PC-9 (cell line): Measurements from ENCODE around the gene VWA5B1. TPM values are rescaled to one million over a fixed set of nuclear protein-coding genes. Genes with fewer than 3 reads are reported as not detected.

Experiments
- BruUV-seq: library from RNA; stranded (reverse); fragments of 400-500 nt; replicated peaks from 2 replicates; lab custom pipeline; 2021; lab: Mats Ljungman, UMichigan
- CTCF ChIA-PET: fragments of 300-600 bp; sonication (Branson Sonifier 250); formaldehyde crosslinking; loops from one replicate; lab custom pipeline; 2022; ENCODE audit warnings: antibody characterized with exemption; lab: Charles Lee
- POLR2A ChIA-PET: fragments of 300-600 bp; sonication (Branson Sonifier 250); formaldehyde crosslinking; loops from one replicate; lab custom pipeline; 2022; ENCODE audit warnings: antibody characterized with exemption; ENCODE audit not compliant: unreplicated experiment; lab: Charles Lee
- DNase-seq, 2 experiments: peaks; one replicate each; pipeline versions ENCODE4 v3.0.0 to v3.0.0-alpha.2; 2015 to 2022; ENCODE audit warnings: mixed read lengths in 1 of 2
- H2AFZ ChIP-seq: fragments of 200-600 bp; sonication (generic); 2 replicates; pipeline ENCODE4 v1.8.1; 2017; ENCODE audit warnings: antibody characterized with exemption
- H3F3A ChIP-seq: fragments of 200-600 bp; sonication (generic); 2 replicates; pipeline ENCODE4 v1.8.1; 2017; ENCODE audit warnings: antibody characterized with exemption, mild to moderate bottlenecking, low read depth; ENCODE audit not compliant: insufficient read depth
- H3K27ac ChIP-seq: fragments of 200-600 bp; sonication (generic); 2 replicates; pipeline ENCODE4 v1.6.1; 2016; ENCODE audit warnings: mixed run types
- H3K27me3 ChIP-seq: fragments of 200-600 bp; sonication (generic); 2 replicates; pipeline ENCODE4 v1.6.1; 2016; ENCODE audit warnings: low read depth, mixed run types; ENCODE audit not compliant: insufficient read depth
- H3K36me3 ChIP-seq: fragments of 200-600 bp; sonication (generic); 2 replicates; pipeline ENCODE4 v1.6.1; 2016; ENCODE audit warnings: low read depth, mixed run types
- H3K4me1 ChIP-seq: fragments of 200-600 bp; sonication (generic); replicated peaks from 2 replicates; pipeline ENCODE4 v1.6.1; 2016; ENCODE audit warnings: mixed run types; ENCODE audit not compliant: insufficient read depth
- H3K4me2 ChIP-seq: fragments of 200-600 bp; sonication (generic); 2 replicates; pipeline ENCODE4 v1.6.1; 2017; ENCODE audit warnings: mixed run types
- H3K4me3 ChIP-seq: fragments of 200-600 bp; sonication (generic); 2 replicates; pipeline ENCODE4 v1.6.1; 2016; ENCODE audit warnings: mixed run types
- H3K79me2 ChIP-seq: fragments of 200-600 bp; sonication (generic); 2 replicates; pipeline ENCODE4 v1.6.1; 2017; ENCODE audit warnings: low read depth, mixed run types
- H3K9me2 ChIP-seq: fragments of 200-600 bp; sonication (generic); 2 replicates; pipeline ENCODE4 v1.8.1; 2017; ENCODE audit warnings: mild to moderate bottlenecking; ENCODE audit not compliant: insufficient read depth
- H3K9me3 ChIP-seq: fragments of 200-600 bp; sonication (generic); 2 replicates; pipeline ENCODE4 v1.8.1; 2016; ENCODE audit warnings: low read depth; ENCODE audit not compliant: insufficient read depth
- H4K20me1 ChIP-seq: fragments of 200-600 bp; sonication (generic); 2 replicates; pipeline ENCODE4 v1.8.1; 2017; ENCODE audit not compliant: insufficient read depth
- EZH2 ChIP-seq: fragments of 200-600 bp; sonication (generic); IDR thresholded peaks from 2 replicates; pipeline ENCODE4 v1.8.0; 2017; ENCODE audit warnings: antibody characterized with exemption, low read depth
- intact Hi-C: fragments of 100-400 bp; cut with micrococcal nuclease; formaldehyde crosslinking; loops from one replicate; pipeline ENCODE4 v1.10.0; 2022; ENCODE audit not compliant: unreplicated experiment
- total RNA-seq: library from RNA; stranded (reverse); gene quantifications from 2 replicates; pipeline ENCODE4 v1.2.3, GENCODE V29; 2021
- TF ChIP-seq, protein P1 (sequence below): fragments of 200-600 bp; sonication (generic); conservative IDR thresholded peaks from 2 replicates; pipeline ENCODE4 v1.6.1; 2017; ENCODE audit warnings: mixed run types, antibody characterized with exemption, mild to moderate bottlenecking, moderate library complexity

The VWA5B1 gene
- total RNA-seq, 1 experiment from 2014 or later, result not detected

DNA sequence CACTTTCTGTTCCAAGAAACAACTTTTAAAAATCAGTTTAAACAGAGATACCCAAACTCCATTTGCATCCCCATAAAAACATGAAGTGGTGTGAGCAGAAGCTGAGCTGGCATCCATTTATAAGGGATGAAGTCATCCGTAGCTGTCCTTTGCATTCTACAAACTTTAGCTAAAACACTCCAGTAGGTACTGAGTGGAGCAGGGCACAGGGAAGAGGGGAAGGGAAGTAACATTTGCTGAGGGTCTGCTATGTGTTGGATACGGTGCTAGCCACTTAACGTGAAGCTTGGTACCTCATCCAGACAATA, 32.9 kb downstream of the VWA5B1 start:
- no peaks in the 10 kb centered on the region for H3F3A ChIP-seq
- H4K20me1 ChIP-seq, result no peaks in the 10 kb centered on the region
- BruUV-seq, result no TSS peak
- CTCF ChIA-PET, result no interaction called here
- H3K4me2 ChIP-seq, result no peak overlapping the region
- POLR2A ChIA-PET, result interaction anchor here (0.7 kb wide), 1 partner anchor 89 kb away, joined by 5 read pairs; no protein-coding TSS in a partner anchor
- H2AFZ ChIP-seq, result no peak overlapping the region
- no peaks in the 10 kb centered on the region for H3K36me3 ChIP-seq
- TF ChIP-seq EZH2, result no peak
- TF ChIP-seq, protein P1, sequence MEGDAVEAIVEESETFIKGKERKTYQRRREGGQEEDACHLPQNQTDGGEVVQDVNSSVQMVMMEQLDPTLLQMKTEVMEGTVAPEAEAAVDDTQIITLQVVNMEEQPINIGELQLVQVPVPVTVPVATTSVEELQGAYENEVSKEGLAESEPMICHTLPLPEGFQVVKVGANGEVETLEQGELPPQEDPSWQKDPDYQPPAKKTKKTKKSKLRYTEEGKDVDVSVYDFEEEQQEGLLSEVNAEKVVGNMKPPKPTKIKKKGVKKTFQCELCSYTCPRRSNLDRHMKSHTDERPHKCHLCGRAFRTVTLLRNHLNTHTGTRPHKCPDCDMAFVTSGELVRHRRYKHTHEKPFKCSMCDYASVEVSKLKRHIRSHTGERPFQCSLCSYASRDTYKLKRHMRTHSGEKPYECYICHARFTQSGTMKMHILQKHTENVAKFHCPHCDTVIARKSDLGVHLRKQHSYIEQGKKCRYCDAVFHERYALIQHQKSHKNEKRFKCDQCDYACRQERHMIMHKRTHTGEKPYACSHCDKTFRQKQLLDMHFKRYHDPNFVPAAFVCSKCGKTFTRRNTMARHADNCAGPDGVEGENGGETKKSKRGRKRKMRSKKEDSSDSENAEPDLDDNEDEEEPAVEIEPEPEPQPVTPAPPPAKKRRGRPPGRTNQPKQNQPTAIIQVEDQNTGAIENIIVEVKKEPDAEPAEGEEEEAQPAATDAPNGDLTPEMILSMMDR, result no peak
- no peak overlapping the region for H3K4me3 ChIP-seq
- intact Hi-C loops, result no loop called here
- no peaks in the 10 kb centered on the region for H3K79me2 ChIP-seq
- H3K9me2 ChIP-seq, result no peaks in the 10 kb centered on the region
- H3K27ac ChIP-seq, result no peak overlapping the region
- H3K9me3 ChIP-seq, result no peaks in the 10 kb centered on the region
- no peaks in the 10 kb centered on the region for H3K27me3 ChIP-seq
- H3K4me1 ChIP-seq, result no peaks in the 10 kb centered on the region
- DNase-seq, result no peak

DNA sequence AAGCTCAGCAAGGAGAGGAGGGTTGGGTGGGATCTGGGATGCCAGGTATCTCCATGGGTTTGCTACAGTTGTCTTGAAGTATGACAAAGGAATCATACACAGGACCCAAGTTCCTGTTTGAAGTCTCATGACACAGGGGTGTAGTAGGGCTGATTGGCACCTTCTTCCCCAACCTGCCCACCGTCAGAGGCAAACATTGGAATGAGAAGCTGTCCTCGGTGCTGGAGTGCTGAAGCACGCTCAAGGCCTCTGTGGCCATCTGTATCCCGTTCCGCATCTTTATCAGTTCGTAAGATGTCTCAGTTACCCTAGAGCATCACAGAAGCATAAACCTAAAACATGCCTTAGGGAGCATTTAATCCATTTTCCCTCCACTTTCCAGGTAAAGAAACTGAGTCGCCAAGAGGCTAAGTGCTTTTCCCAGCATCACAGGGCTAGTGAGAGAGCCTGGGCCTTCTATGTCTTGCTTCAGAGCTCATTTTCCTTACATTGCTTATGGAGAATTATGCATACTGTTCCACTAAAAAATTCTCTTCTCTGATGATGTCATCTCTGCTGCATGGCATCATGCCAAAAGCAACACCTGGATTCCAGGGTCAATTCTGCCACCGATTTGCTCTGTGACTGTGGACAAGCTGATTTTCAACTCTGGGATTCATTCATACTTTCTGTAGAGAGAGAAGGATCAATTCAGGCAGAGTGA, 34.2 kb downstream of the VWA5B1 start:
- no TSS peak for BruUV-seq
- Histone ChIP-seq H3K9me2 (no peaks in the 10 kb centered on the region), H3K4me3 (no peak overlapping the region), H4K20me1 (no peaks in the 10 kb centered on the region), H3K4me2 (no peak overlapping the region), H3F3A (no peaks in the 10 kb centered on the region), H3K36me3 (no peaks in the 10 kb centered on the region), H3K79me2 (no peaks in the 10 kb centered on the region), H3K9me3 (no peaks in the 10 kb centered on the region), H3K27ac (no peak overlapping the region), H2AFZ (no peak overlapping the region), H3K4me1 (no peaks in the 10 kb centered on the region), H3K27me3 (no peaks in the 10 kb centered on the region)
- TF ChIP-seq, protein P1, result no peak
- TF ChIP-seq EZH2, result no peak
- POLR2A ChIA-PET, result no interaction called here
- no peak for DNase-seq
- CTCF ChIA-PET, result no interaction called here
- intact Hi-C loops, result no loop called here

DNA sequence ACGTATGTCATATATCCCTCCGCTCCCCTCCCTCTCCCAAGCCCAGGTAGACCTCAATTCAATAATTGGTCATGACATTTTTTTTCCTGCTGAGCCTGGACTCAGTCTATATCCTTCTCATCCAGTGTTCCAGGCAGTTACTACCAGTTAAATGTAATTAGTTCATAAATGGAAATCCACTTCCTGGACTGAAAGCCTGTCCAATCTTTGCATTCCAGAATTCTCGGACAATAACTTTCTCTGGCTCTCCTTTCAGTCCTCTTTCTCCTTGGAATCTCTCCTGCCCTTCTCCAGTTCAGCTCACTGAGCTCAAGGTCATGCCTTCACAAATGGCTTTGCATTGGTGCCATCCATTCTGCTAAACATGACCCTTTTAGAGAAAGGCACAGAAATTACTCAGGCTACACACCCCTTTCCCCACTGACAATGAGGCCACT, 34.8 kb downstream of the VWA5B1 start:
- CTCF ChIA-PET, result no interaction called here

More for the DNA sequence above, 34.8 kb downstream of the VWA5B1 start:
- TF ChIP-seq, protein P1, result no peak
- no peak for TF ChIP-seq EZH2
- no peak for DNase-seq
- no peaks in the 10 kb centered on the region for H3K27me3 ChIP-seq
- H3F3A ChIP-seq, result no peaks in the 10 kb centered on the region
- no TSS peak for BruUV-seq
- POLR2A ChIA-PET, result no interaction called here
- H3K36me3 ChIP-seq, result no peaks in the 10 kb centered on the region
- H3K9me2 ChIP-seq, result no peaks in the 10 kb centered on the region
- intact Hi-C loops, result no loop called here
- no peaks in the 10 kb centered on the region for H3K4me1 ChIP-seq
- no peaks in the 10 kb centered on the region for H4K20me1 ChIP-seq
- no peak overlapping the region for H3K27ac ChIP-seq
- no peak overlapping the region for H2AFZ ChIP-seq
- no peaks in the 10 kb centered on the region for H3K79me2 ChIP-seq
- no peaks in the 10 kb centered on the region for H3K9me3 ChIP-seq
- H3K4me3 ChIP-seq, result no peak overlapping the region
- no peak overlapping the region for H3K4me2 ChIP-seq
